DND-41 (cell line): ENCODE measurements around the gene MCU.

Experiments
- ATAC-seq: fragments of 200-7000 bp; cut with Tn5 transposase; 3 replicates; pipeline ENCODE4 v1.9.1; 2021; ENCODE audit warnings: low read depth; ENCODE audit not compliant: insufficient read depth
- DNase-seq: peaks from one replicate; pipeline ENCODE4 v3.0.0-alpha.2; 2020
- H2AFZ ChIP-seq: 2 replicates; pipeline ENCODE4 v1.6.0; 2012; ENCODE audit warnings: low read depth, low read length
- H3K27ac ChIP-seq: 2 replicates; pipeline ENCODE4 v1.5.1; 2012; ENCODE audit warnings: low read length, inconsistent platforms
- H3K27me3 ChIP-seq: fragments of 200-600 bp; sonication (generic); 2 replicates; pipeline ENCODE4 v1.6.0; 2012; ENCODE audit warnings: low read length, mild to moderate bottlenecking, inconsistent platforms; ENCODE audit not compliant: insufficient read depth, poor library complexity
- H3K36me3 ChIP-seq: 2 replicates; pipeline ENCODE4 v1.5.1; 2012; ENCODE audit warnings: low read length, inconsistent platforms; ENCODE audit not compliant: insufficient read depth
- H3K4me1 ChIP-seq: 2 replicates; pipeline ENCODE4 v1.5.1; 2012; ENCODE audit warnings: mild to moderate bottlenecking, low read length; ENCODE audit not compliant: insufficient read depth
- H3K4me2 ChIP-seq: 2 replicates; pipeline ENCODE4 v1.6.0; 2012; ENCODE audit warnings: mild to moderate bottlenecking, moderate library complexity, low read length, inconsistent platforms; ENCODE audit not compliant: insufficient read depth
- H3K4me3 ChIP-seq, 2 experiments: fragments of 200-600 bp in 1 of 2; shearing (Covaris generic) in 1 of 2; 2 replicates each; pipeline ENCODE4 v1.5.1; 2012 to 2016; ENCODE audit warnings: inconsistent platforms in 2 of 2, low read length in 2 of 2, mild to moderate bottlenecking in 2 of 2, low read depth in 1 of 2, moderate library complexity in 1 of 2
- H3K79me2 ChIP-seq: 2 replicates; pipeline ENCODE4 v1.6.0; 2012; ENCODE audit warnings: low read length, inconsistent platforms; ENCODE audit not compliant: insufficient read depth
- H3K9ac ChIP-seq: 2 replicates; pipeline ENCODE4 v1.6.0; 2012; ENCODE audit warnings: low read depth, mild to moderate bottlenecking, inconsistent platforms, low read length, moderate library complexity
- H3K9me3 ChIP-seq: 2 replicates; pipeline ENCODE4 v1.5.1; 2012; ENCODE audit warnings: low read length, moderate library complexity, mild to moderate bottlenecking, inconsistent platforms; ENCODE audit not compliant: insufficient read depth, severe bottlenecking
- H4K20me1 ChIP-seq: 2 replicates; pipeline ENCODE4 v1.6.0; 2012; ENCODE audit warnings: low read length; ENCODE audit not compliant: insufficient read depth
- CTCF ChIP-seq: IDR thresholded peaks from 2 replicates; pipeline ENCODE4 v1.5.1; 2012; ENCODE audit warnings: borderline replicate concordance, low read length, moderate library complexity, mild to moderate bottlenecking; ENCODE audit not compliant: poor library complexity, severe bottlenecking; ENCODE audit errors: extremely low read depth
- EZH2 ChIP-seq: IDR thresholded peaks from 3 replicates; pipeline ENCODE4 v1.6.1; 2012; ENCODE audit warnings: borderline replicate concordance, low read depth, mild to moderate bottlenecking, moderate library complexity, low read length, inconsistent platforms; ENCODE audit not compliant: severe bottlenecking

Gene MCU

DNA sequence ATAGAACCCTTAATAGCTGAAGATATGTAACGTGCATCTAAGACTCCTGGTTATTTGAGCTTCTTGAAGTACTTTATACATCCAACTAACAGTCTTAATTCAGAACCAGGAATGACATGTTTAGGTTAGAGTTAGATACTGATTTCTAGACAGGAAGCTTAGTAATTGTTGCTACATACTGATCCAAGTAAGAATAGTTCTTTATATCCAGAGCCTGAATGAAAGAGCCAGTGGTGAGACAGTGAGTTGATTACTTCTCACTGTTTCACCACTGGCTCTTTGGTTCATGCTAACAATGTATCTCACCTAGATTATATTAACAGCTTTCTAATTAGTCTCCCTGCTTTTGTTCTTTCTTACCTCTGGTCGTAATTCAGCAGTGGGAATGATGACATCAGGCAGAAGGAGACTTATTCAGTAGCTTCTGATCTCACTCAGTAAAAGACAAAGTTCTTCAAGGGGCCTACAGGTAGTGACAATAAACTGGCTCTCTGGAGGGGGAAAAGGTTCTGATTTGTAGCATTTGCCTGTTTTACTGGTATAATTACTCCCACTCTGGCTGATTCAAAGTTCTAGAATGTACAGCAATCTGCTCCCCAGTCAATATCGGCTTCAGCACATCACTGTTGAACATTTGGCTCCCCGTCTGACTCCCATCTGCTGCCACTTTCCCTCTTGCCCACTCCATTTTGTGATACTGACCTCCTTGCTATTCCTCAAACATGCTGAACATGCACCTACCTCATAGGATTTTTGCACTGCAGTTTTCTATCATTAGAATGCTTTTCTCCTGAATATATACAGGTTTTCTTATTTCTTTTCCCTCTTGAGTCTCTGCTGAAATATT, 29.1 kb downstream of the MCU start:
- H3K27ac ChIP-seq, result no peak overlapping the region

GRCh38 chr10:72727130-72727529, 35.2 kb downstream of the MCU start:
- no peak for DNase-seq
- TF ChIP-seq EZH2, result no peak
- TF ChIP-seq CTCF, result no peak
- Histone ChIP-seq H3K9ac (no peak overlapping the region), H3K9me3 (no peaks in the 10 kb centered on the region), H3K27ac (no peak overlapping the region), H3K4me1 (no peaks in the 10 kb centered on the region), H3K4me2 (no peak overlapping the region), H3K36me3 (no peaks in the 10 kb centered on the region), H2AFZ (no peak overlapping the region), H3K27me3 (no peaks in the 10 kb centered on the region), H3K79me2 (no peaks in the 10 kb centered on the region), H4K20me1 (no peaks in the 10 kb centered on the region), H3K4me3 (no peak overlapping the region)
- no peak for ATAC-seq

More for the DNA sequence above, 29.1 kb downstream of the MCU start:
- ATAC-seq, result no peak
- Histone ChIP-seq H2AFZ (no peak overlapping the region), H3K4me3 (no peak overlapping the region), H3K4me1 (no peaks in the 10 kb centered on the region), H4K20me1 (no peaks in the 10 kb centered on the region), H3K9me3 (no peaks in the 10 kb centered on the region), H3K79me2 (no peaks in the 10 kb centered on the region), H3K9ac (no peak overlapping the region), H3K36me3 (peaks cover 6% of the 10 kb centered on the region; the same call in 1 of the 2 replicates), H3K4me2 (no peak overlapping the region), H3K27me3 (no peaks in the 10 kb centered on the region)
- no peak for DNase-seq
- TF ChIP-seq EZH2 (no peak), CTCF (no peak)

- H4K20me1 ChIP-seq, result no peaks in the 10 kb centered on the region
- ATAC-seq, result no peak
Observed at GRCh38 chr10:72728462-72728861, 36.5 kb downstream of the MCU start.

More at GRCh38 chr10:72728462-72728861, 36.5 kb downstream of the MCU start:
- Histone ChIP-seq H3K79me2 (no peaks in the 10 kb centered on the region), H3K4me3 (no peak overlapping the region), H3K27ac (no peak overlapping the region), H3K36me3 (no peaks in the 10 kb centered on the region), H3K9ac (no peak overlapping the region), H3K4me1 (no peaks in the 10 kb centered on the region), H3K27me3 (no peaks in the 10 kb centered on the region), H3K4me2 (no peak overlapping the region), H3K9me3 (no peaks in the 10 kb centered on the region), H2AFZ (no peak overlapping the region)
- DNase-seq, result no peak
- TF ChIP-seq EZH2 (no peak), CTCF (no peak)
